Lower leg skin (tissue), 4 donors: ENCODE data around the gene METRNL. TPM values are rescaled to one million over a fixed set of nuclear protein-coding genes. Genes with fewer than 3 reads are reported as not detected.
"Not testable (repeated sequence)": the region's sequence is repeated elsewhere in the genome, so short reads cannot be mapped to it uniquely, and the experiment has no call there.

Experiments
- DNase-seq, 2 donors: peaks; one replicate each; pipeline ENCODE4 v3.0.0-alpha.2; 2019; ENCODE audit warnings: low spot score in 2 of 2
- H3K4me3 ChIP-seq: fragments of 200-600 bp; sonication (generic); 2 replicates; pipeline ENCODE4 v1.5.1; 2017; ENCODE audit warnings: mild to moderate bottlenecking, low read depth; ENCODE audit not compliant: poor library complexity, severe bottlenecking
- CTCF ChIP-seq, 3 donors: fragments of 450-650 bp; IDR thresholded peaks; one replicate each; pipeline ENCODE4 v1.5.1; 2016; ENCODE audit warnings: antibody characterized with exemption in 3 of 3, mild to moderate bottlenecking in 3 of 3, moderate library complexity in 2 of 3
- POLR2A ChIP-seq, 2 donors: fragments of 450-650 bp; IDR thresholded peaks; one replicate each; pipeline ENCODE4 v1.6.1; 2016 to 2017; ENCODE audit warnings: antibody characterized with exemption in 2 of 2, mild to moderate bottlenecking in 1 of 2, moderate library complexity in 1 of 2
- WGBS, 2 donors: methylation state at CpG; one replicate each; pipeline ENCODE4 v1.1.5; 2018; 5-methylcytosine and 5-hydroxymethylcytosine counted together
- intact Hi-C: fragments of 100-400 bp; cut with DNase I; formaldehyde crosslinking; loops from one replicate; pipeline ENCODE4 v1.15.0; 2023; ENCODE audit warnings: low total_unique reads
- total RNA-seq, 4 donors: library from RNA; depleted of rRNA; stranded (reverse); fragments of >200 nt; gene quantifications; one replicate each; pipeline ENCODE4 v1.1.0, GENCODE V29; 2016

METRNL gene
- total RNA-seq, 4 donors from 2014 or later: 208 to 343 (median 296) TPM

DNA sequence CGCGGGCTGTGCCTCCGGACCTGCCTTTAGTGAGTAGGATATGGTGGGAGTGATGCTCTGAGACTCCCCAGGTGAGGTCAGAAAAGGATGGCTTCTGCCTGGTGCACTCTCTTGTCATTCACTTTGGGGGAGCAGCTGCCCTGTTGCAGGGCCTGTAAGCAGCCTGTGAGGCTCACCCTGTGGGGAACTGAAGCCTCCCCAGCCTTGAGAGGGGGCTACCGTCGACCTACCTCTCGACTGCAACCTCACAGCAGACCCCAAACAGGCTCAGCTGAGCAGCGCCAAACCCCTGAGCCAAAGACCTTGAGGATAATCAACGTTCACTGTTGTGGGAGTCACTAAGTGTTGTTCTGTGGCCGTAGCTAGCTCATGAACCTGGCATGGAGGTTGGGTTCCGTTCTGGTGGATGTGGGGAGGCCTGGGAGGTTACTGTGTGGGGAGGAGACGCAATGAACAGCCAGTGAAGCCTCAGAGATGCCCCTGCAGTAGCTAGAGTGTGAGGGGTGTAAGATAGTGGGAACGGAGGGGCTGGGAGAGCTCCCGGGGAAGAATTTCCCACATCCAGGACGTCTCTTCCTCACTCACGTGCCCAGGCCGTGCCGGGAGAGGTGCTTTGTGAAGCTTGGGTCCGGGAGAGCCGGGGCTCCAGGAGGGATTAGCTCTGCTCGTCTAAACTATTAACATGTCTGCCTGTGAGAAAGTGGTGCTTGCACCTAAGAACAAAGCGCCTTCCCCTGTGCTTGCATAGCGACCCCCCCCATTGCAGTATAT lies 38.8 kb downstream of the METRNL start:
- DNase-seq: no peak
- 82 to 83% methylated on average over 20 to 22 of the region's 22 CpGs for WGBS, 2 donors
- no peak for TF ChIP-seq CTCF (IDR thresholded peaks at IDR 0.05)
- TF ChIP-seq POLR2A (IDR thresholded peaks at IDR 0.05): no peak
- H3K4me3 ChIP-seq: no peak overlapping the region
- intact Hi-C loops: no loop called here

DNA sequence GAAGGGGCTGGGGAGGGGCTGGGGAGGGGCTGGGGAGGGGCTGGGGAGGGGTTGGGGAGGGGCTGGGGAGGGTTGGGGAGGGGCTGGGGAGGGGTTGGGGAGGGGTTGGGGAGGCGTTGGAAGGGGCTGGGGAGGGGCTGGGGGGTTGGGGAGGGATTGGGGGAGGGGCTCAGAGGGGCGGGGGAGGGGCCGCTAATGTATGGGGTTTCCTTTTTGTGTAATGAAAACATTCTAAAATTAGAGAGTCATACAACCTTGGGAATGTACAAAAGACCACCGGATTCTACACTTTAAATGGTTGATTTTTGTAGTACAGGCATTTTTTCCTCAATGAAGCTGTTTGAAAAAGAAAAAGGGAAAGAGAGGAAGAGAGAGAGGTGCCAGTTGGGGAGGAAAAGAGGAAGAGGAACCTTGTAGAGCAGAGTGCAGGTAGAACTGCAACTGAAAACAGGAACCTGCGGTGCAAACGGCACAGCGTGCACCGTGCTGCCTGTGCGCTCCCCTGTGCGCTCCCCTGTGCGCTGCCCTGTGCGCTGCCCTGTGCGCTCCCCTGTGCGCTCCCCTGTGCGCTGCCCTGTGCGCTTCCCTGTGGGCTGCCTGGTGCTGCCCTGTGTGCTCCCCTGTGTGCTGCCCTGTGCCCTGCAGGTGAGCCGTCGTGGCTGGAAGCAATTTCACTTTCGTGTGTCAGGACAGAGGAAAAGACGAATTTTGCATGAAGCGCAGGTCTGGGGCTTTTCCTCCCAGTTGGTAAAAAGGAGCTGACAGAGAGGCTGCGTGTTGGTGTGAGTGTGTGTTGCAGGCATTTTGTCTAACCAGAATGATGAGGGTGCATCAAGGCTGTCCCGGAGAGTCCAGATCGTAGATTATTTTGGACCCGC lies 40.8 kb downstream of the METRNL start:
- no peak overlapping the region for H3K4me3 ChIP-seq
- DNase-seq: no peak
- intact Hi-C loops: no loop called here
- 53 to 63% methylated on average over 24 to 25 of the region's 25 CpGs for WGBS, 2 donors
- TF ChIP-seq CTCF (IDR thresholded peaks at IDR 0.05) (no peak), POLR2A (IDR thresholded peaks at IDR 0.05) (no peak)

GRCh38 chr17:83121473-83121872 lies 42.1 kb downstream of the METRNL start:
- intact Hi-C loops, DNase-seq, H3K4me3 ChIP-seq: not testable (repeated sequence)
- 65 to 71% methylated on average over 11 to 12 of the region's 12 CpGs for WGBS, 2 donors

DNA sequence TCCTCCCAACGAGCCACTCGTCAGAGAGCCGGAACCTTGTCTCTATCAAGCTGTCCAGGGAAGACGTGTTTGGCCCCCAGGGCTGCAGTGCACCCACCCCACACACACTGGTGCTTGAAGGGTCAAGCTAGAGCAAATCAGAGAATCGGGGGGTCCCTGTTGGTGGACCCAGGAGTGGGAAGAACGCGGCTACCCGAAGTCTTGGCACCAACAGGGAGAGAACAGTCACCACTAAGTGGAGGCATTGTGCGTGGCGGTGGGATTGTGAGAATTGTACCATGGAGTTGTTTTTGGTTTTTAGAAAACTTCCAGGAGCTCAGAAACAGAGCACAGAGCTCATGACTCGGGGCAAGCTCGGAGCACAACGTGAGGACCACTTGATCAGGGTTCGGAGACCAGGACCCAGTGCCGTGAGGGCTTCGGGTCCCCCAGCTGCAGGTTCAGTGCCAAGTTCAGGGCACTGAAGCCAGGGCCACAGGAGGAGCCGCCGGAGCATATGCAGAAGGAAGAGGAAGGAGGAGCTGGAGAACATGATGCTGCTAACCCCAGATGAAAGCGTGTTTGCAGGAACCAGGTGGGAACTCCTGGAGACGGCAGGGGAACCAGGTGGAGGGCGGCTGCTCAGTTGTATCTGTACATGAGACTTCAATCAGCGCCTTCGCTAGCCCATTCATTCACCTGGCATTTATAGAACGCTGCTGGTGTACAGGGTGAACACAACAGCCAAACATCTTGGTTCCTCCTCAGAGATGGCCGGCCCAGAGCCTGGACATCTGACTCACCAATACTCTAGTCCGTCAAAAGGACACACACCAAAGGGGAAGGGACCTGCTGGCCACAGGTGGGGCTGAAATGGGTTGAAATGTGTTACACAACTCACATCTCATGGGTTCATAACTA lies 42.8 kb downstream of the METRNL start:
- TF ChIP-seq CTCF (IDR thresholded peaks at IDR 0.05): no peak
- TF ChIP-seq POLR2A (IDR thresholded peaks at IDR 0.05): no peak
- WGBS, 2 donors: 75 to 79% methylated on average over 26 of the region's 26 CpGs
- H3K4me3 ChIP-seq: no peak overlapping the region
- intact Hi-C loops: no loop called here
- peak in 1 of 2 donors; percentile 83 for DNase-seq

- no peak overlapping the region for H3K4me3 ChIP-seq
- peak; percentile 56 to 90 for DNase-seq
- intact Hi-C loops: no loop called here
- WGBS, 2 donors: 76 to 84% methylated on average over 16 of the region's 16 CpGs
- no peak for TF ChIP-seq CTCF (IDR thresholded peaks at IDR 0.05)
- no peak for TF ChIP-seq POLR2A (IDR thresholded peaks at IDR 0.05)
These were observed 43.4 kb downstream of the METRNL start for GRCh38 chr17:83122834-83123233.
